Measurements from ENCODE around the gene INTS6.

GRCh38 chr13:51494156-51494555 lies 41.3 kb upstream of the INTS6 start:
- TF ChIP-seq CTCF (conservative IDR thresholded peaks at IDR 0.05) (no peak), EZH2 (IDR thresholded peaks at IDR 0.05; ENCODE audit: low read depth) (no peak)
